ENCODE data around the gene NRP1.

- TF ChIP-seq CHD2 (IDR thresholded peaks at IDR 0.05; ENCODE audit: low read length, partially characterized antibody) (no peak), RNF2 (IDR thresholded peaks at IDR 0.05; ENCODE audit: borderline replicate concordance, low read depth) (no peak), BHLHE40 (IDR thresholded peaks at IDR 0.05; ENCODE audit: low read depth, low read length) (no peak), POLR2A (IDR thresholded peaks at IDR 0.05; ENCODE audit: low read length) (no peak), PBX3 (IDR thresholded peaks at IDR 0.05) (no peak), CTCF (IDR thresholded peaks at IDR 0.05) (no peak), MAX (IDR thresholded peaks at IDR 0.05) (no peak), MYC (IDR thresholded peaks at IDR 0.05; ENCODE audit: borderline replicate concordance, low read length) (no peak), ESRRA (IDR thresholded peaks at IDR 0.05; ENCODE audit: borderline replicate concordance, low read length) (no peak), ELK1 (IDR thresholded peaks at IDR 0.05; ENCODE audit: low read depth, low read length) (no peak)
Measured at GRCh38 chr10:33233221-33233620, 101.2 kb downstream of the NRP1 start.
